Lung microvascular endothelial cell (primary cell): Measurements from ENCODE around the gene MATN1. TPM values are rescaled to one million over a fixed set of nuclear protein-coding genes. Genes with fewer than 3 reads are reported as not detected.
A peak's percentile ranks its signal among the peaks of the same experiment; 100 is the strongest.

Experiments used
- DNase-seq, 2 donors: peaks; one replicate each; pipeline versions ENCODE4 v3.0.0 to v3.0.0-alpha.2; 2010; ENCODE audit warnings: low read depth in 2 of 2
- total RNA-seq: library from RNA; depleted of rRNA; stranded (reverse); fragments of >200 nt; gene quantifications from 2 replicates; pipeline ENCODE4 v1.2.1, GENCODE V29; 2014

Gene MATN1
- total RNA-seq, 1 donor from 2014 or later, result under 0.01 TPM

DNA sequence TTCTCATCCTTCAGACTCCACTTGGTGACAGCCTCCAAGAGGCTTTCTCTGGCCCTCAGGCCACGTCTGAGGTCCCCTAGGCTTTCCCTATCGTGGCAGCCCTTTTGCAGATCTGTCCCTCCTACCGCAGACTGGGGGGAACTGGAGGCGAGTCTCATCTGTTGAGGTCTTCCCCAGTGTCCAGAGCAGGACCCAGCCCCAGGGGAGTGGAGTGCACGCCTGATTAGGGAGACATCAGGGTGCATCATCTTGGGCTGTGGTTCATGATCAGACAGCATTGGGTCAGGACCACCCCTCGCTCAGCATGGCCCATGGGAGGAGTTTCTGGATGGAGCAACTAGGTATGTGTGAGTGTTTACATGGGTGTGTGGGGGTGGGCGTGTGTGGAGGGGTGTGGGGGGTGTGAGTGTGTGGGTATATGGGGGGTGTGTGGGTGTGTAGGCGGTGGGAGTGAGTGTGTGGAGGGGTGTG is 8.5 kb upstream of the MATN1 start:
- DNase-seq, result no peak

DNA sequence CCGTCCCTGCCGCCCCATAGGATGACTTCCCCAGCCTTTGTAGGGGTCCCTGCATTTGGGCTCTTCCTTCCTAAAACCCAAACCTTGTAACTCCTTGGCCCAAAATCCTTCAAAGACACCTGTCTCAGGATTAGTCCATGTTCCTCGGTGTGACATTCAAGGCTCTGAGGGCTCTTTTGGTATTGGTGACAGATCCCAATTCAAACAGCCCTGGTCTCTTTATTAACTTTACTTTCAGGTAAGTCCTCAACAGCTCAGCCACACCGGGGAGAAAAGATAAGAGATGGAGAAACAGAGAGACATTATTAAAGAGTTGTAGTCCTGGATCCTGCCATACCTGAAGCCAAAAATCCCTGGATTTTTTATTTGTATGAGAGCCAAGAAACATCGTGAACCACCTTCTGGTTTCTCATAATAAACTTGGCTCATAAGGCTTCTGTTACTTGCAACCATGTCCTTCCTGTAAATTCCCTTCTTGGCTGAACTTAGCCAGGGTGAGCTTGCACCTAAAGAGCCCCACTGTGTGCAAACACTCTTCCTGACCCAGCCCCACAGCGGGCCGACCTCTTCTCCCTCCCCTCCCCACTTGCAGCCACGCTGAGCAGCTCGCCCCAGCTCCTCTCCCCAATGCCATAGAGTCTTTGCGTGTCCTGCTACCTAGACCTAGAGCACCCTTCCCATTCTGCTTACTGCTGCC is 7.9 kb upstream of the MATN1 start:
- DNase-seq, result no peak

- peak in 1 of 2 donors; percentile 33 for DNase-seq
Observed at GRCh38 chr1:30730346-30731108, 7.1 kb upstream of the MATN1 start.

DNA sequence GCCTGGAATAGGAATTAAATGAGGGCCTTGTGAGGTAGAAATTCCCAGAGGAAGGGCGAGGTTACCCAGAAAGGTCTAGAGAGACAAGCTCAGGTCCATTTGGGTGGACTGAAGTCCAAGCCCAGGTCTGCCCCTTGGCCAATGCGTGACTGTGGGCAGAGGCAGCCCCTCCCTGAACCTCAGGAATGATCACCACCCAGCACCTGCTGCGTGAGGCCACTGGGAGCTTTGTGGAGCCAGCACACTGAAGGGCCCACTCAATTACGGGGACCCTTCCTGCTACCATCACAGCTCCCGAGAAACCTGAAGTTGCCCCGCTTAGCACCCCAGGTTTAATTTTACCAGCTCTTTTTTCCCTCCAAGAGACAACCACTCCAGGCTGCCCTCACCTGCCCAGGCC is 6.5 kb upstream of the MATN1 start:
- DNase-seq, result no peak

GRCh38 chr1:30728832-30729638 is 5.7 kb upstream of the MATN1 start:
- DNase-seq, result no peak

DNA sequence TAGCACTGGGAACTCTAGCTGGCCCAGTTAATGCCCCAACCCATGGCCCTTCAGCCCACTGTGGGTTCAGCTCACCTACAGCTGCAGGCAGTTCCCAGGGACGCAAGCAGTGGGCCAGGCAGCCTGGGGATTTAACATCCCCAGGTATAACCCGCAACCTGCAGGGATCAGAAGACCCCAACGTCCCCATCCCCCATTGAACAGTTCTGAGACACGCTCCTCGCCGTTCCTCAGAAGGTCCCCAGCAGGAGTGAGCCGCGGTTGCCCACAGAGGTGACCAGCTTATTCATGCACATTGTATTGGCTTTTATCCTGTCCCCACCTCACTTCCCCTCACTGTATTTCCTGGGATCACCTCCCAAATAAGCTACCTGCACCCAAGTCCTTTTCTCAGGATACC is 5.0 kb upstream of the MATN1 start:
- DNase-seq, result no peak

- DNase-seq, result peak in 1 of 2 donors; percentile 19
Observed at GRCh38 chr1:30727824-30728223, 4.4 kb upstream of the MATN1 start.

- no peak for DNase-seq
Observed at GRCh38 chr1:30726773-30727684, 3.6 kb upstream of the MATN1 start.

DNA sequence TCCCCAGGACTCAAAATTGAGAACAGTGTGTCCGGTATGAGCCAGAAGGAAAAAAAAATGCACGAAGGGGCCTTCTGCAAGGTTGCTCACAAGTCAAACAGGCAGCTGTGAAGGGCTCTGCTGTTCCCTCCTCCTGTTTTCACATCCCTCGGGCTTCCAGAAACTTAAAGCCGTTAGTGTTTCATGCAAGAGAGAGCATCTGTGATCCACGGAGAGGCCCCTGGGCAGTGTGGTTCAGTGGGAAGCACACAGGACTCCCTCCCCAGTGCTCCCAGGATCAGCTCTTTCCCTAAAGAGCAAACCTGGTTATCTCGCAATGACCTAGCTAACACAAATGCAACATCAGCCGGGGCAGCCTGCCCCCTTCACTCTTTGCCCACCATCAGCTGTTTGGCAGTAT is 2.9 kb upstream of the MATN1 start:
- no peak for DNase-seq

GRCh38 chr1:30725450-30726095 is 2.2 kb upstream of the MATN1 start:
- DNase-seq, result no peak

DNA sequence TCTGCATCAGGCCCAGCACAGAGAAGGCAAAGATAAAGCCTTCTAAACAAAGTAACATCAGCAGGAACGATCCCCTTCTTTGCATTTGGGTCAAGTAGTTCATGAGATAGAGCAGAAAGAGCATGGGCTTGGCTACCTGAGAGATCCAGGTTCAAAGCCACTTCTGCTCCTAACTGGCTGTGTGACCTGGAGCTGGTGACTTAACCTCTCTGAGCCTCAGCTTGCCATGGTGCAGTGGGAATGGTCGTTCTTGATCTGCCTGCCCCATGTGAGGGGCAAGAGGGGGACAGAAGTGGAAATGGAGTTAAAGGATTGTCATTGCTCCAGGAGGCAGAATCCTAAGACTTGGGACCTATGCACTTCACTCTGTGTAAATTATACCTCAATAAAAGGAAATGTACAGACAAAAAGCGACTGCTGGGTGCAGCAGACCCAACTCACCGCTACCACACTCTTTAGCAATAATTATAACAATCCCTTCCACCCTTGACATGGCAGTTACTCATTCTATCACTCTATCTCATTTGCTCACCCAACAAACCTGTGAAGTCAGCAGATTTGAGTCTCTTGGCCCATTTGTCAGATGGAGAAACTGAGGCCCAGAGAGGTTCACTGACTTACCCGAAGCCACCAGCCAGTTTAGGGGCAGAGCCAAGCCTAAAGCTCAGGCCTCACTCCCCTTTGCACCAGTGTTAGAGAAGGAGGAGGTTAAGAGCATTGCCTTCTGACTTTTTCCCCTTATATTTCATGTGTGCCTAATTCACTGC is 1.5 kb upstream of the MATN1 start:
- no peak for DNase-seq

DNA sequence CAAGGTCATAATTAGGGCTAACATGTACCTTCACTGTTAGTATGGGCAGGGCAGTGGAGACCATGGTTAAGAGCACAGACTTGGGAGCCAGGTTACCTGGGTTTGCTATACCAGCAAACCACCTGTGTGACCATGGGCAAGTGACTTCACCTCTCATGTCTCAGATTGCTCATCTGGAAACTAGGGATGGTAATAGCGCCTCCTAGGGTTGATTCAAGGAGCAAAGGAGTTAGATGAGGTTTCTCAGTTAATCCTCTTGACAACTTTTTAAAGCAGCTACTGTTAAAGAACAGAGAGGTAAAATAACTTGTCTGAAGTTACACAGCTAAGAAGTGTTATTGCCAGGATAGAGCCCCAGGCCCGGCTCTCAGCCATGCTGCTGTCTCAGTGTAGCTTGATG is 790 bp upstream of the MATN1 start:
- DNase-seq, result no peak

- no peak for DNase-seq
Observed at GRCh38 chr1:30721812-30722537, 1.4 kb downstream of the MATN1 start.

DNA sequence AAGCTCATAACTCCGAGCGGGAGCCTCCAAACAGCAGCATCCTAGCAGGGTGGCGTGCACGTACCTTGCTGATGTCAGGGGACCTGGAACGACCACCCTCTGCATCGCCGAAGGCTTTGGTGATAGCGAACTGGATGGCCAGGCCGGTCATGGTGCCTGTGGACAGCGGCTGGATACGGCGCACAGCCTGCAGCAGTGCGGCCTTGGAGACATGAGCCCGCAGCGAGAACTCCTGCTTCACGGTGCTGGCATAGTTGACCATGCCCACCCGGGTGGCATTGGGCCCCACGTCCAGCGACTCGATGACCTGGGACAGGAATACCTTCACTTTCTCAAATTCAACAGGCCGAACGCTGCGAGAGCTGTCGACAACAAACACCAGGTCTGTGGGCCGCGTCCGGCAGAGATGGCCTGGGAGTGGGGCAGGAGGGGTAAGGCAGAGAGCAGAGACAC is 2.0 kb downstream of the MATN1 start:
- DNase-seq, result no peak

- no peak for DNase-seq
Observed at GRCh38 chr1:30720271-30721223, 2.8 kb downstream of the MATN1 start.

- peak in 1 of 2 donors; percentile 60 for DNase-seq
Observed at GRCh38 chr1:30719406-30720270, 3.7 kb downstream of the MATN1 start.
